Epidermal melanocyte (primary cell): Measurements from ENCODE around the gene MTHFSD.
"Not testable (repeated sequence)": the region's sequence is repeated elsewhere in the genome, so short reads cannot be mapped to it uniquely, and the experiment has no call there.

Source experiments
- DNase-seq: peaks from one replicate; pipeline ENCODE4 v3.0.0; 2011; ENCODE audit warnings: low spot score; ENCODE audit not compliant: insufficient read length

MTHFSD gene

GRCh38 chr16:86554917-86555703 lies at the start of gene MTHFSD:
Gene MTHFSD (minus strand): TSS chr16:86555235. CDS start chr16:86555184, 51 bp downstream.
- peak; percentile 97 for DNase-seq

GRCh38 chr16:86604436-86605193 lies 49.6 kb upstream of the MTHFSD start:
- DNase-seq, result no peak

GRCh38 chr16:86602521-86602920 lies 47.5 kb upstream of the MTHFSD start:
- DNase-seq, result no peak

- DNase-seq, result no peak
Observed at GRCh38 chr16:86601356-86601755, 46.3 kb upstream of the MTHFSD start.

GRCh38 chr16:86598607-86599565 lies 43.9 kb upstream of the MTHFSD start:
- no peak for DNase-seq

GRCh38 chr16:86597880-86598606 lies 43.0 kb upstream of the MTHFSD start:
- DNase-seq, result no peak

- DNase-seq, result no peak
Observed at GRCh38 chr16:86597126-86597879, 42.3 kb upstream of the MTHFSD start.

GRCh38 chr16:86595983-86596605 lies 41.1 kb upstream of the MTHFSD start:
- DNase-seq, result no peak

GRCh38 chr16:86594721-86595120 lies 39.7 kb upstream of the MTHFSD start:
- DNase-seq, result no peak

- DNase-seq, result no peak
Observed at GRCh38 chr16:86593913-86594620, 39.0 kb upstream of the MTHFSD start.

- no peak for DNase-seq
Observed at GRCh38 chr16:86591270-86591669, 36.2 kb upstream of the MTHFSD start.

- no peak for DNase-seq
Observed at GRCh38 chr16:86590501-86591144, 35.6 kb upstream of the MTHFSD start.

GRCh38 chr16:86587955-86588354 lies 32.9 kb upstream of the MTHFSD start:
- not testable (repeated sequence) for DNase-seq

- no peak for DNase-seq
Observed at GRCh38 chr16:86587487-86587886, 32.5 kb upstream of the MTHFSD start.

GRCh38 chr16:86585821-86586611 lies 31.0 kb upstream of the MTHFSD start:
- no peak for DNase-seq

- no peak for DNase-seq
Observed at GRCh38 chr16:86584726-86585721, 30.0 kb upstream of the MTHFSD start.
